HK-2 (cell line): ENCODE data around the gene IL22RA1.

ENCODE experiments used
- DNase-seq: peaks from one replicate; pipeline ENCODE4 v3.0.0-alpha.2; 2018; ENCODE audit not compliant: unreplicated experiment

IL22RA1 gene

GRCh38 chr1:24074817-24075589, 67.9 kb downstream of the IL22RA1 start:
- no peak for DNase-seq

- DNase-seq: no peak
These were observed 68.7 kb downstream of the IL22RA1 start for GRCh38 chr1:24074196-24074595.

GRCh38 chr1:24071941-24072340, 71.0 kb downstream of the IL22RA1 start:
- DNase-seq: peak; percentile 23

GRCh38 chr1:24070821-24071393, 72.0 kb downstream of the IL22RA1 start:
- DNase-seq: peak; percentile 81

GRCh38 chr1:24069817-24070216, 73.1 kb downstream of the IL22RA1 start:
- no peak for DNase-seq
